ENCODE results near the gene RMP24.

DNA sequence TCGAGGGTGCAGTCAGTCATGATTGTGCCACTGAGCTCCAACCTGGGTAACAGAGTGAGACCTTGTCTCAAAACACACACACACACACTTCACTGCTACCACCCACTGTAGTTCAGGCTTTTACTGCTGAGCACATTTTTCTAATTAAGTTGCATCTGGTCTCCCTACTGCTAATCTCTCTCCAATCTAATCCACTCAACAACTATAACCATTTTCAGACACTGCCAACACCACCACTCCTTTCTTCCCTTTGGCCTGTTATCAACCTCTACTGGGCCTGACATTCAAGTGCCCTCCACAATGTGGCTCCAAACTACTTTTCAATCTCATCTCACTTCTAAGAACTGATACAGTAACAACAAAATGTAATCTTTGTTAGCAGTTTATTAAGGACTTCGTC lies 44.8 kb downstream of the RMP24 start:
- TF ChIP-seq, protein P1, sequence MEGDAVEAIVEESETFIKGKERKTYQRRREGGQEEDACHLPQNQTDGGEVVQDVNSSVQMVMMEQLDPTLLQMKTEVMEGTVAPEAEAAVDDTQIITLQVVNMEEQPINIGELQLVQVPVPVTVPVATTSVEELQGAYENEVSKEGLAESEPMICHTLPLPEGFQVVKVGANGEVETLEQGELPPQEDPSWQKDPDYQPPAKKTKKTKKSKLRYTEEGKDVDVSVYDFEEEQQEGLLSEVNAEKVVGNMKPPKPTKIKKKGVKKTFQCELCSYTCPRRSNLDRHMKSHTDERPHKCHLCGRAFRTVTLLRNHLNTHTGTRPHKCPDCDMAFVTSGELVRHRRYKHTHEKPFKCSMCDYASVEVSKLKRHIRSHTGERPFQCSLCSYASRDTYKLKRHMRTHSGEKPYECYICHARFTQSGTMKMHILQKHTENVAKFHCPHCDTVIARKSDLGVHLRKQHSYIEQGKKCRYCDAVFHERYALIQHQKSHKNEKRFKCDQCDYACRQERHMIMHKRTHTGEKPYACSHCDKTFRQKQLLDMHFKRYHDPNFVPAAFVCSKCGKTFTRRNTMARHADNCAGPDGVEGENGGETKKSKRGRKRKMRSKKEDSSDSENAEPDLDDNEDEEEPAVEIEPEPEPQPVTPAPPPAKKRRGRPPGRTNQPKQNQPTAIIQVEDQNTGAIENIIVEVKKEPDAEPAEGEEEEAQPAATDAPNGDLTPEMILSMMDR (IDR thresholded peaks at IDR 0.05) = no peak
- no peak for TF ChIP-seq POLR2AphosphoS5 (IDR thresholded peaks at IDR 0.05)
- TF ChIP-seq POLR2A (IDR thresholded peaks at IDR 0.05) = no peak
- no peak for TF ChIP-seq EP300 (IDR thresholded peaks at IDR 0.05)
